Measurements from ENCODE around the gene RAD50. TPM values are rescaled to one million over a fixed set of nuclear protein-coding genes. Genes with fewer than 3 reads are reported as not detected.
"Not testable (repeated sequence)": the region's sequence is repeated elsewhere in the genome, so short reads cannot be mapped to it uniquely, and the experiment has no call there.

Gene RAD50
- polyA plus RNA-seq, 1 donor: 22.9 TPM

DNA sequence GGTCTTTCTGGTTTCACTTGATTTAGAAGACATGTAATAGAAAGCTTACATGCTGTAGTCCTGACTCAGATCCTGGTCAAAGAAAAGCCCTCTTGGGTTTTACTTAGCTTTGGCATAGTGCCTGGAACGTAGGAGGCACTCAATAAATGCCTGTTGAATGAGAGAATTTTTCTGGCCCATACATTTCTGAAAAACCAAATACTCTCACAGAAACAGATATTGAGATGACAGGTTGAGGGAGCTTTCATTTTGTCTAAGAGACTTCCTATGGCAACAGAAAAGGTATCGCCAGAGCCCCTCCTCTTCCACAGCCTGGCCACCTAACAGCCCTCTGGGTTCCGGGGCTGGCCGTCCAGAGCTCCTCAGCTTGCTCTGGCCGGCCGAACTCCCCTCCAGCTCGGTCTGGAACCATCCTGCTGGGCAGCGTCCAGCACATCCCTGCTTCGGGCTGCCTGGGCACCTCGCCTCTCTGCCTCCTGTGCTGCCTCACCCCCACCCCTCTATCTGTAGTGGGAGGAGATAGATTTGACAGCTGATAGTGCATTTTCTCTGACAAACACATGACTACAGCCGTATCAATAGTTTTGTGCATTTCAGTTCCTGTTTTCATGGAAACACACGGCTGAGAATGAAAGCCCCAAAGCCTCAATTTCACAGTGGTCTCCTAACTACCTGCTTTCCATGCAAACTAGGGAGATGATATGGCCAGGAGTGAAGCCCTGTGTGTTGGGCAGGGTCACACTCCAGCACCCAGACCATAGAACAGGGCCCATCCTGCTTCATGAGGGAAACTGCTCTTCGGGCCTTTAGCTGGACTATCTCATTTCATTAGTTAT lies 118.1 kb downstream of the RAD50 start:
- no peak for DNase-seq (ENCODE audit: low read depth)

DNA sequence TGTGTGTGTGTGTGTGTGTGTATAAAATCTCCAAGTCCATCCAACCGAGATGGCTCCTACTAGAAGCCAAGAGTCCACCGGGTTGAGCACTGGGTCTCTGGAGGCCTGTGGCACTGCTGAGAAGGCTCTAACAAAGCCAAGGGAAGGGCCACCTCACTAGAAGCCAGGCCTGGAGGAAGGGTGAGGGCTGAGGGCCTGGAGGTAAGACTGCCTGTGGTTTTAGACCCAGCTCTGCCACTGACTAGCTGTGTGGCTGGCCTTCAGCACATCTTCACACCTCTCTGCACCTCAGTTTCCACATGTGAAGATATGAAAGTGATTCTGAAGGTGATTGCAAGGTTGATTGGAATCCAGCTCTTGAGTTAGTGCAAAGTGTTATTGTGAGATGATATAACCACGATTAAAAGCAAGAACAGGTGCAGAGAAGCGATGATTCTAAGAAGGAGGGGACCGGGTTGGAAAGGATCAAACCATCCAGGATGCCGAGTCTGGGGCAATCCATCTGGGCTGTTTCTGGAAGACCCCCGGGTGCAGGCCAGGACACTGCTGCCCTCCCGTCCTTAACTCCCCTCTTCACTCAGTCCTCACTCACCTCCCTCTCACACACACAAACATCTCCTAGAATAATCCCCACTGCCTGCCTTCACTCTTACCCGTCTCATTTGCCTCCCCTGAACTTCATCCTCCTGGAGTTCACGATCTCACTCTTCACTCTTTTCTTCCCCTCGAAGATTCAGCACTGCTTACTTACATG lies 119.3 kb downstream of the RAD50 start:
- DNase-seq (ENCODE audit: low read depth): no peak

DNA sequence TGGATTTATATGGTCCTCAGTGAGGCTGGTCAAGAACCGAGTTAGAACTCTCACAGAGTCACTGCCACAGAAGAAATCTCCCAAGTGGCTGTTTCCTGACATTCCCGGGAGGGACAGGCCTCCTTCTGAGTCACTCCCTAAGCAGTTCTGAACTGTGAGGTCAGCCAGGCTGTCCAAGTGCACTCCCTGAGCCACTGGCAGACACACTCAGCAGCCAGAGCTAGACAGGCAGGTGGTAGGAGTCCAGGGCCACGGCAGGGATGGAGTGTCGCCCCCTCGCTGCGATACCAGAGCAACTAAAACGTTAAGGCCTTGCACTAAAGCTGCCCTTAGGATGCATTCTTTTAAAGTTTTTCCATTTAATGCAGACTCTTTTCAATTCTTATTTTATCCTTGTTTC lies 120.4 kb downstream of the RAD50 start:
- no peak for DNase-seq (ENCODE audit: low read depth)

DNA sequence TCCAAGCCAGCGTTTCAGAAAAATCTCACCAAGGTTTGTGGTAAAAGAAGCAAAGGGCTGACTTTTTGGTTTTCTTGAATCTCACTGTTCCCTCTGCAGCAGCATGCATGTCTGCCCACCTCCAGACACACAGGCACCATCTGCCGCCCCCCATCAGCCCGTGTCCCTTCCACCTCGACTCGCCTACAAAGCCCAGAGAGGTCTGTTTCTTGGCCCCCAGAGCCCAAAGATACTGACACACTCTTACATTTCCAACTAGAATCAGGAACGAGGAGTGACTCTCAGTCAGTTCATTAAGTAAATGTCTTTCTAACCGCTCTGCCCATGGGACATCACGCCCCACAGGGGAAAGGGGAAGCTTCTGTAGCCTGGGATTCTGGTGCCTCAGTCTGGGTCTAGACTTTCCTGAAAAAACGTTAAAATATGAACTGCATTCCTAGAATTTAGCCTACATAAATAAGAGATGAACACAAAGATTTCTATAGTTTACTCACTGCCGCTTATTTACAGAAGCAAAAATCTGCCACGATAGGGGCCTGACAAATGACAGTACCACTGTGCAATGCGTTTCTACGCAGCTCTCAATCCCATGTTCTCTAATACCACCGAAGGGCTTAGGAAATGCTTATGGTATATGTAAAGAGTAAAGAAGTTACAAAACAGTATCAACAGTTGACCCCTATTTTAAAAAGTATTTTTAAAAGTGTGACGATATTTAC lies 121.1 kb downstream of the RAD50 start:
- DNase-seq (ENCODE audit: low read depth): no peak

GRCh38 chr5:132678735-132679134 lies 122.0 kb downstream of the RAD50 start:
- DNase-seq (ENCODE audit: low read depth): no peak

- DNase-seq (ENCODE audit: low read depth): no peak
Observed at GRCh38 chr5:132679166-132679565, 122.4 kb downstream of the RAD50 start.

DNA sequence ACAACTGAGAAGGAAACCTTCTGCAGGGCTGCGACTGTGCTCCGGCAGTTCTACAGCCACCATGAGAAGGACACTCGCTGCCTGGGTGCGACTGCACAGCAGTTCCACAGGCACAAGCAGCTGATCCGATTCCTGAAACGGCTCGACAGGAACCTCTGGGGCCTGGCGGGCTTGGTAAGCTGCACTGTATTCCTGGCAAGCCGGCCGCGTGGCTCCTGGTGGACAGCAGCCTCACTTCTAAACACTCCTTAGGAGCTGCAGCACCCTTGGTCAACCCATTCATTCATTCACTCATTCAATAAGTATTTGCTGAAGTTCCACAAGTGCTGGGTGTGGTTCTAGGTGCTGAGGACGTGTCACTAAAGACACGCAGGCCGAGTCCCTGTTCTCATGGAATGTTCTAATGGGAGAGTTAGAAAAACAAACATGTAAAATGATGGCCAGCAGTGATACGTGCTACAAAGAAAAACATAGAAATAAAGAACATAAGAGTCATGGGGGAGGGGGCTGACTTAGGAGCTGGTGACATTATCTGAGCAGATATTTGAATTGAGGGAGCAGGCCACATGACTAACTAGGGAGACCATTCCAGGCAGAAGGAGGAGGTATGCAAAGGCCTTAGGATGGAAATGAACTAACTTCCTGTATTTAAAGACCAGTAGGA lies 123.1 kb downstream of the RAD50 start:
- DNase-seq (ENCODE audit: low read depth): no peak

GRCh38 chr5:132680780-132681475 lies 124.2 kb downstream of the RAD50 start:
- DNase-seq (ENCODE audit: low read depth): no peak

GRCh38 chr5:132681476-132681831 lies 124.7 kb downstream of the RAD50 start:
- no peak for DNase-seq (ENCODE audit: low read depth)

DNA sequence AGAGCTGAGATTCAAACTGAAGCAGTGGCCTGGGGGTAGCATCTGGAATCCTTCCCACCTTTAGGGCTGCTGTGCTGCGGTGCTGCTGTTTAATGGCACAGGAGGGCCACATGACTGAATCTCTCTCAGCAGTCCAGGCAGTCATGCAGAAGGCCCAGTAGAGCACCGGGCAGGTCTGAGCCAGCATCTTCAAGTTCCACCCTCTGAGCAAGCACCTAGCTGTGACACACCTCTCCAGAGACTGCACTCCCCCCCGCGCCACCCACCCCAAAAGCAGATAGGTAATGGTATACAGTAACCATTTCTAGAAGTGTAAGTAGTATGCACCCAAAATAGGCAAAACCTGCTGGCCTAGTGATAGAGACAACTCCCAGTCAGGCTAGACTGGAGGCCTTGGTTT lies 125.2 kb downstream of the RAD50 start:
- DNase-seq (ENCODE audit: low read depth): no peak

- DNase-seq (ENCODE audit: low read depth): no peak
Observed at GRCh38 chr5:132684491-132684890, 127.7 kb downstream of the RAD50 start.

DNA sequence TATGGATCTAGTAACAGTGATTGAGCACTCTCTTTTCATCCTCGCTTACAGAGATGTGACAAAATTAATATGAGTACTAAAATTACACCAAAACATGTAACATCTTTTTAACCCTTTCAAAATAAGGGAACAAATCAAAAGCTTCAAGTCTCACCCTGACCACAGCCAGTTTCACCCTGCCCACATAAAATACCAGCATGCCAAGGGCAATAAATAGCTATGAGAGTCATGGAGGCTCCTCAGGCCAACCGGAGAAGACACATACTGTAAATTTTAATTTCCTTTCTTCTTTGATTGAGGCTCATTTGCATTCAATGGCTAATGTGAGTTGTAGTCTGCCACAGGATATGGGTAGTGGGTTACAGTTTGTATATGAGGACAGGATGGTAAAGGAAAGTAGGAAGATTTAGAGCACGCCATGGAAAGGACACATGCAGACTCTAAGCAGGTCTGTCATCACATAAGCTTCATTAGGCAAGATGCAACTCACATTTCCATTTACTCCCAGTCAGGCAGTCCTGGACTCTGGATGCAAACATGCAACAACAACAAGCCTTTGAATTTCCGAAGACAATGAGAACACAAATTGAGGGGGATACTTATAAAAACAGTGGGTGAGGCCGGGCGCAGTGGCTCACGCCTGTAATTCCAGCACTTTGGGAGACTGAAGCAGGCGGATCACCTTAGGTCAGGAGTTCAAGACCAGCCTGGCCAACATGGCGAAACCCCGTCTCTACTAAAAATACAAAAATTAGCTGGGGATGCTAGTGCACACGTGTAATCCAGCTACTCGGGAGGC lies 128.3 kb downstream of the RAD50 start:
- no peak for DNase-seq (ENCODE audit: low read depth)

DNA sequence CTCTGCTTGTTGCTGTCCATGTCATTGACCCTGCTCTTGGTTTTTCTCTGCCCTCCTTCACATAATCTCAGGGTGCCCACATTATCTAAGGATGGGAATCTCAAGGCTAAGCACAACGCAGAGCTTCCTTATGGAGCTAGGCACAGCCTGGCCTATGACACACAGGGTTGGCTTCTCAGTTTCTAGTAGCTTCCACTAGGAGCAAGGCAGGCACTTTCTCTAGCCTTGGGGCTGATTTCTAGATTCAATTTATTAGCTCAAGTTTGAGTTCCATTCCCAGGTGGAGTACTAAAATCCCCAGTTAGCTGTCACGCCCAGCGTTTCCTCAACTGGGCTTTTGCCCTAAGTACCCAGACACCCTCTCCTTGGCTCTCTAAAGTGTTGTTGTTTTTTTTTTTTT lies 129.4 kb downstream of the RAD50 start:
- DNase-seq (ENCODE audit: low read depth): no peak

- no peak for DNase-seq (ENCODE audit: low read depth)
Observed at GRCh38 chr5:132687995-132688394, 131.2 kb downstream of the RAD50 start.

DNA sequence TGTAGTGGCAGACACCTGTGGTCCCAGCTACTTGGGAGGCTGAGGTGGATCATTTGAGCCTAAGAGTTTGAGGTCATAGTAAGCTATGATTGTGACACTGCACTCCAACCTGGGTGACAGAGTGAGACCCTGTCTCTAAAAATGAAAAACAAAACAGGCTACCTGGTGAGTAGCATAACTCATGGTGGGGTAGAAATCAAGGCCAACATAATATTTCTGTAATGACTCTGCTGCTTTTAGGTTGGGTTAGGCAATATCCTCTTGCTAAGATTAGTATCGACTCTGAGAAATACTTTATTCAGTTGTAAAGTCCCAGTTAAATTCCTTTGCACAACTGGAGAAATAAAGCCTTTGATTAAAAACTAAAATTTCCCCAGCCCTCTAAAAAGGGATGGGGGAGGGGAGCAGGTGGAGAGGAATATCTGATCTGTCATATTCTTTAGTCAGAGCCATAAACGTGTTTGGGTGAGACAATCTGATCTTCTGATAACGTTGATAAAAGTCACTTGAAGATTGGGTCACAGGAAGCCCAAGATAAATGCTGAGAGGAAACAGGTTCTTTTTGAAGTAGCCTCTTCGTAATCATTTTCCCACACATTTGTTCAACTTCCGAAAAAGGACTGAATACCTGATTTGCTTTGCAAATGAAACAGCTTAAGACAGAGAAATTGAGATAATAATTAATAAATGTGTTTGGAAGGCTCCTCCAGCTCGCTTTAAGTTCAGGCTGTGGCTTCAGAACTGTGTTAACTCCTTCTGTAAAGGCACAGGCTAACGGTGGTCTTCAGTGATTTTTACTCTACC lies 132.0 kb downstream of the RAD50 start:
- no peak for DNase-seq (ENCODE audit: low read depth)

GRCh38 chr5:132689513-132689912 lies 132.7 kb downstream of the RAD50 start:
- no peak for DNase-seq (ENCODE audit: low read depth)

DNA sequence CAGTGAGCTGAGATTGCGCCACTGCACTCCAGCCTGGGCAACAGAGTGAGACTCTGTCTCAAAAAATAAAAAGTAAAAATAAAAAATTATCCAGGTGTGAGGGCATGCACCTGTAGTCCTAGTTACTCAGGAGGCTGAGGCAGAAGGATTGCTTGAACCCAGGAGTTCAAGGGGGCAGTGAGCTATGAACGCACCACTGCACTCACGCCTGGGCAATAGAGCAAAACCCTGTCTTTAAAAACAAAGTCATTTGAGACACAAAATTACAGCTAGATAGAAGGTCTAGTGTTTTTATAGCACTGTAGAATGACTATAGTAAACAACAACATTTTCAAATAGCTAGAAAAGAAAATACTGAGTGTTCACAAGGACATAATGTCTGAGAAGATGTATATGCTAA lies 133.4 kb downstream of the RAD50 start:
- no peak for DNase-seq (ENCODE audit: low read depth)

DNA sequence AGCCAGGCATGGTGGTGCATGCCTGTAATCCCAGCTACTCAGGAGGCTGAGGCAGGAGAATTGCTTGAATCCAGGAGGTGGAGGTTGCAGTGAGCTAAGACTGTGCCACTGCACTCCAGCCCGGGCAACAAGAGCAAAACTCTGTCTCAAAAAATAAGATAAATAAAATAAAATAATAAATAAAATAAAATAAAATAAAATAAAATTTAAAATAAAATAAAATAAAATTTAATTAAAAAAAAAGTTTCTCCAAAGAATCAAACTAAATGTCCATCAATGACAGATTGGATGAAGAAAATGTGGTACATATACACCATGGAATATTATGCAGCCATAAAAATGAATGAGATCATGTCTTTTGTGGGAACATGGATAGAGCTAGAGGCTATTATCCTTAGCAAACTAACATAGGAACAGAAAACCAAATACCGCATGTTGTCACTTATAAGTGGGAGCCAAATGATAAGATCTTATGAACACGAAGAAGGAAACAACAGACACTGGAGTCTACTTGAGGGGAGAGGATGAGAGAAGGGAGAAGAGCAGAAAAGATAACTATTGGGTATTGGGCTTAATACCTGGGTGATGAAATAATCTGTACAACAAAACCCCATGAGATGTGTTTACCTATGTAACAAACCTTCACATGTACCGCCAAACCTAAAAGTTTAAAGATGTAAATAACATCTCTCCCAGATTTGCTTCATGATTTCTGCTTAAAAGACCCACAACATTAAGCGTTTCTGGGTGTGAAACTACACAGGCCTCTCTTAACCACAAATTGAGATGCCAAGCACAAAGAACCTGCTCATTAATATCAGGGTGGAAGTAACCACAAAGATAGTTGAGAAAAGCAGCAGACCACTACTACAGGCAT lies 135.2 kb downstream of the RAD50 start:
- DNase-seq (ENCODE audit: low read depth): not testable (repeated sequence)

GRCh38 chr5:132692632-132692967 lies 135.8 kb downstream of the RAD50 start:
- DNase-seq (ENCODE audit: low read depth): no peak
